ENCODE data around the gene CHERP.

GRCh38 chr19:16527971-16528521, 14.2 kb downstream of the CHERP start:
- peak in 4 of 7 experiments; percentile 16 to 34 (median 32) for TF ChIP-seq CTCF (IDR thresholded peaks at IDR 0.05)
- no peak for TF ChIP-seq POLR2A (IDR thresholded peaks at IDR 0.05)
